Tibial nerve (tissue), 4 donors: ENCODE data around the gene HOXB13. TPM values are rescaled to one million over a fixed set of nuclear protein-coding genes. Genes with fewer than 3 reads are reported as not detected.

Source experiments
- DNase-seq, 2 donors: peaks; one replicate each; pipeline ENCODE4 v3.0.0-alpha.2; 2019; ENCODE audit warnings: low spot score in 2 of 2
- H3K27ac ChIP-seq, 4 donors: fragments of 200-600 bp; sonication (generic) in 3 of 4; one replicate each; pipeline ENCODE4 v1.5.1; 2017 to 2019; ENCODE audit warnings: mild to moderate bottlenecking in 1 of 4
- H3K27me3 ChIP-seq, 2 donors: fragments of 200-600 bp; sonication (generic) in 1 of 2; one replicate each; pipeline versions ENCODE4 v1.5.1 to v1.6.0; 2017 to 2019
- H3K36me3 ChIP-seq, 3 donors: fragments of 200-600 bp; sonication (generic); one replicate each; pipeline ENCODE4 v1.5.1; 2018 to 2019
- H3K4me1 ChIP-seq, 4 donors: fragments of 200-600 bp; sonication (generic) in 3 of 4; one replicate each; pipeline ENCODE4 v1.5.1; 2017 to 2019
- H3K4me3 ChIP-seq, 4 donors: fragments of 200-600 bp; sonication (generic) in 3 of 4; one replicate each; pipeline ENCODE4 v1.5.1; 2017 to 2019; ENCODE audit warnings: mild to moderate bottlenecking in 1 of 4, moderate library complexity in 1 of 4
- H3K9me3 ChIP-seq, 4 donors: fragments of 200-600 bp; sonication (generic) in 3 of 4; one replicate each; pipeline ENCODE4 v1.5.1; 2017 to 2019
- CTCF ChIP-seq, 5 experiments: fragments of 200-600 bp in 3 of 5; fragments of 450-650 bp in 2 of 5; sonication (generic) in 3 of 5; IDR thresholded peaks; one replicate each; pipeline ENCODE4 v1.5.1; 2016 to 2019; ENCODE audit warnings: antibody characterized with exemption in 5 of 5, mild to moderate bottlenecking in 3 of 5, moderate library complexity in 2 of 5
- EP300 ChIP-seq, 2 donors: sonication (generic); formaldehyde crosslinking; IDR thresholded peaks; one replicate each; pipeline ENCODE4 v1.6.1; 2017; ENCODE audit warnings: antibody characterized with exemption in 2 of 2, mild to moderate bottlenecking in 1 of 2
- POLR2A ChIP-seq, 2 donors: fragments of 450-650 bp; IDR thresholded peaks; one replicate each; pipeline ENCODE4 v1.6.1; 2017; ENCODE audit warnings: antibody characterized with exemption in 2 of 2, mild to moderate bottlenecking in 2 of 2, moderate library complexity in 2 of 2
- WGBS, 2 donors: methylation state at CpG; one replicate each; pipeline ENCODE4 v1.1.5; 2018; 5-methylcytosine and 5-hydroxymethylcytosine counted together
- total RNA-seq, 4 donors: library from RNA; depleted of rRNA; stranded (reverse); fragments of >200 nt; gene quantifications; one replicate each; pipeline ENCODE4 v1.1.0, GENCODE V29; 2016

The HOXB13 gene
- total RNA-seq, 4 donors from 2014 or later, result not detected

GRCh38 chr17:48740537-48740936 is 12.0 kb upstream of the HOXB13 start:
- DNase-seq, result no peak

GRCh38 chr17:48738803-48739526 is 10.4 kb upstream of the HOXB13 start:
- TF ChIP-seq POLR2A (IDR thresholded peaks at IDR 0.05), result no peak
- no peak for TF ChIP-seq CTCF (IDR thresholded peaks at IDR 0.05)
- TF ChIP-seq EP300 (IDR thresholded peaks at IDR 0.05), result no peak
- Histone ChIP-seq H3K27ac (no peak overlapping the region), H3K4me1 (peaks cover 0 to 8% (median under 1%) of the 10 kb centered on the region in 4 donors), H3K27me3 (peaks cover 0 to 100% of the 10 kb centered on the region in 2 donors), H3K36me3 (no peaks in the 10 kb centered on the region), H3K9me3 (no peaks in the 10 kb centered on the region), H3K4me3 (no peak overlapping the region)
- WGBS, 2 donors, result 4 to 6% methylated on average over 28 to 37 of the region's 37 CpGs
- no peak for DNase-seq

More at GRCh38 chr17:48740537-48740936, 12.0 kb upstream of the HOXB13 start:
- no peak overlapping the region for H3K4me3 ChIP-seq
- H3K4me1 ChIP-seq, result peaks cover 0 to 8% (median 0%) of the 10 kb centered on the region in 4 donors
- no peaks in the 10 kb centered on the region for H3K36me3 ChIP-seq
- no peak overlapping the region for H3K27ac ChIP-seq
- TF ChIP-seq CTCF (IDR thresholded peaks at IDR 0.05), result no peak
- no peak for TF ChIP-seq EP300 (IDR thresholded peaks at IDR 0.05)
- no peak for TF ChIP-seq POLR2A (IDR thresholded peaks at IDR 0.05)
- H3K27me3 ChIP-seq, result peaks cover 0 to 100% of the 10 kb centered on the region in 2 donors
- H3K9me3 ChIP-seq, result no peaks in the 10 kb centered on the region

GRCh38 chr17:48738424-48738802 is 9.9 kb upstream of the HOXB13 start:
- H3K9me3 ChIP-seq, result no peaks in the 10 kb centered on the region
- no peak for TF ChIP-seq POLR2A (IDR thresholded peaks at IDR 0.05)
- no peak overlapping the region for H3K4me3 ChIP-seq
- no peaks in the 10 kb centered on the region for H3K36me3 ChIP-seq
- WGBS, 2 donors, result 6 to 7% methylated on average over 11 of the region's 11 CpGs
- H3K27ac ChIP-seq, result no peak overlapping the region
- H3K4me1 ChIP-seq, result peaks cover 0 to 10% (median 3%) of the 10 kb centered on the region in 4 donors
- no peak for DNase-seq
- H3K27me3 ChIP-seq, result peaks cover 0 to 100% of the 10 kb centered on the region in 2 donors

- H3K27ac ChIP-seq, result no peak overlapping the region
- DNase-seq, result no peak
- peaks cover 0 to 100% of the 10 kb centered on the region in 2 donors for H3K27me3 ChIP-seq
- peaks cover 0 to 14% (median 6%) of the 10 kb centered on the region in 4 donors for H3K4me1 ChIP-seq
- TF ChIP-seq EP300 (IDR thresholded peaks at IDR 0.05) (no peak), CTCF (IDR thresholded peaks at IDR 0.05) (no peak), POLR2A (IDR thresholded peaks at IDR 0.05) (no peak)
- no peaks in the 10 kb centered on the region for H3K9me3 ChIP-seq
- WGBS, 2 donors, result 52 to 61% methylated on average over 4 of the region's 4 CpGs
- no peaks in the 10 kb centered on the region for H3K36me3 ChIP-seq
- no peak overlapping the region for H3K4me3 ChIP-seq
These were observed 8.9 kb upstream of the HOXB13 start for GRCh38 chr17:48737330-48738043.

- Histone ChIP-seq H3K4me1 (peaks cover 0 to 14% (median 6%) of the 10 kb centered on the region in 4 donors), H3K27ac (no peak overlapping the region), H3K9me3 (no peaks in the 10 kb centered on the region), H3K36me3 (no peaks in the 10 kb centered on the region), H3K4me3 (no peak overlapping the region), H3K27me3 (peaks cover 0 to 100% of the 10 kb centered on the region in 2 donors)
- WGBS, 2 donors, result 4 to 6% methylated on average over 7 of the region's 7 CpGs
- TF ChIP-seq EP300 (IDR thresholded peaks at IDR 0.05), result no peak
- no peak for TF ChIP-seq CTCF (IDR thresholded peaks at IDR 0.05)
- no peak for TF ChIP-seq POLR2A (IDR thresholded peaks at IDR 0.05)
- no peak for DNase-seq
These were observed 6.5 kb upstream of the HOXB13 start for GRCh38 chr17:48735062-48735351.
